Measurements from ENCODE around the gene CTF1. TPM values are rescaled to one million over a fixed set of nuclear protein-coding genes. Genes with fewer than 3 reads are reported as not detected.
A peak's percentile ranks its signal among the peaks of the same experiment; 100 is the strongest.

CTF1 gene
- polyA plus RNA-seq, 2 of the 4 experiments (the other 2 are of a cell fraction): 0.23 to 0.44 TPM

DNA sequence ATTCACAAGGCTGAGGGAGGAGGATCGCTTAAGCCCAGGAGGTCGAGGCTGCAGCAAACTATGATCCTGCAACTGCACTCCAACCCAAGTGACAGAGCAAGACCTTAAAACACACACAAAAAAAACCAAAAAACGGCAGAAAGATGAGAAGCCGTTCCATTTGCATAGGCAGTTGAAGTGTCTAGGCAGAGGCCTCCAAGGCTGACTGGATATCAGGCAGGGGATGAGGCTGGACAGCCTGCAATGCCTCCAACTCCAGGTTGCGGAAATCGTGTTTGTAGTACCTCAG is 25.0 kb downstream of the CTF1 start:
- Histone ChIP-seq H3K9me3 (no peaks in the 10 kb centered on the region), H3K4me1 (peaks cover 9% of the 10 kb centered on the region; the same call in 1 of the 3 replicates), H3K4me2 (peak overlapping the region; percentile 82), H3K27ac (peak overlapping the region in 1 of 2 experiments; percentile 99; a peak in 3 of 6 replicates), H3K4me3 (peak overlapping the region; percentile 87)
- TF ChIP-seq, protein P1, sequence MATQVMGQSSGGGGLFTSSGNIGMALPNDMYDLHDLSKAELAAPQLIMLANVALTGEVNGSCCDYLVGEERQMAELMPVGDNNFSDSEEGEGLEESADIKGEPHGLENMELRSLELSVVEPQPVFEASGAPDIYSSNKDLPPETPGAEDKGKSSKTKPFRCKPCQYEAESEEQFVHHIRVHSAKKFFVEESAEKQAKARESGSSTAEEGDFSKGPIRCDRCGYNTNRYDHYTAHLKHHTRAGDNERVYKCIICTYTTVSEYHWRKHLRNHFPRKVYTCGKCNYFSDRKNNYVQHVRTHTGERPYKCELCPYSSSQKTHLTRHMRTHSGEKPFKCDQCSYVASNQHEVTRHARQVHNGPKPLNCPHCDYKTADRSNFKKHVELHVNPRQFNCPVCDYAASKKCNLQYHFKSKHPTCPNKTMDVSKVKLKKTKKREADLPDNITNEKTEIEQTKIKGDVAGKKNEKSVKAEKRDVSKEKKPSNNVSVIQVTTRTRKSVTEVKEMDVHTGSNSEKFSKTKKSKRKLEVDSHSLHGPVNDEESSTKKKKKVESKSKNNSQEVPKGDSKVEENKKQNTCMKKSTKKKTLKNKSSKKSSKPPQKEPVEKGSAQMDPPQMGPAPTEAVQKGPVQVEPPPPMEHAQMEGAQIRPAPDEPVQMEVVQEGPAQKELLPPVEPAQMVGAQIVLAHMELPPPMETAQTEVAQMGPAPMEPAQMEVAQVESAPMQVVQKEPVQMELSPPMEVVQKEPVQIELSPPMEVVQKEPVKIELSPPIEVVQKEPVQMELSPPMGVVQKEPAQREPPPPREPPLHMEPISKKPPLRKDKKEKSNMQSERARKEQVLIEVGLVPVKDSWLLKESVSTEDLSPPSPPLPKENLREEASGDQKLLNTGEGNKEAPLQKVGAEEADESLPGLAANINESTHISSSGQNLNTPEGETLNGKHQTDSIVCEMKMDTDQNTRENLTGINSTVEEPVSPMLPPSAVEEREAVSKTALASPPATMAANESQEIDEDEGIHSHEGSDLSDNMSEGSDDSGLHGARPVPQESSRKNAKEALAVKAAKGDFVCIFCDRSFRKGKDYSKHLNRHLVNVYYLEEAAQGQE (IDR thresholded peaks at IDR 0.05): no peak
- TF ChIP-seq CHD4 (IDR thresholded peaks at IDR 0.05; ENCODE audit: borderline replicate concordance): no peak
- TF ChIP-seq TFCP2L1 (CRISPR knock-in tag; IDR thresholded peaks at IDR 0.05): no peak
- no peak for TF ChIP-seq GATA3 (IDR thresholded peaks at IDR 0.05; ENCODE audit: borderline replicate concordance)
- TF ChIP-seq RAD21 (conservative IDR thresholded peaks at IDR 0.05 in 1 of 2, IDR thresholded peaks at IDR 0.05 in 1 of 2): no peak
- TF ChIP-seq, protein P2, sequence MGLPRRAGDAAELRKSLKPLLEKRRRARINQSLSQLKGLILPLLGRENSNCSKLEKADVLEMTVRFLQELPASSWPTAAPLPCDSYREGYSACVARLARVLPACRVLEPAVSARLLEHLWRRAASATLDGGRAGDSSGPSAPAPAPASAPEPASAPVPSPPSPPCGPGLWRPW (IDR thresholded peaks at IDR 0.05): no peak
- TF ChIP-seq BHLHE40 (IDR thresholded peaks at IDR 0.05; ENCODE audit: low read depth, low read length): no peak
- DNase-seq (ENCODE audit: low read depth in 1 of 2, low spot score in 1 of 2): no peak
- no peak for ATAC-seq
- WGBS (ENCODE audit: missing lambda C conversion rate): 58% methylated on average over 6 of the region's 6 CpGs
- CTCF ChIA-PET: no interaction called here
- no peak for FAIRE-seq
- POLR2A ChIA-PET: no interaction called here

DNA sequence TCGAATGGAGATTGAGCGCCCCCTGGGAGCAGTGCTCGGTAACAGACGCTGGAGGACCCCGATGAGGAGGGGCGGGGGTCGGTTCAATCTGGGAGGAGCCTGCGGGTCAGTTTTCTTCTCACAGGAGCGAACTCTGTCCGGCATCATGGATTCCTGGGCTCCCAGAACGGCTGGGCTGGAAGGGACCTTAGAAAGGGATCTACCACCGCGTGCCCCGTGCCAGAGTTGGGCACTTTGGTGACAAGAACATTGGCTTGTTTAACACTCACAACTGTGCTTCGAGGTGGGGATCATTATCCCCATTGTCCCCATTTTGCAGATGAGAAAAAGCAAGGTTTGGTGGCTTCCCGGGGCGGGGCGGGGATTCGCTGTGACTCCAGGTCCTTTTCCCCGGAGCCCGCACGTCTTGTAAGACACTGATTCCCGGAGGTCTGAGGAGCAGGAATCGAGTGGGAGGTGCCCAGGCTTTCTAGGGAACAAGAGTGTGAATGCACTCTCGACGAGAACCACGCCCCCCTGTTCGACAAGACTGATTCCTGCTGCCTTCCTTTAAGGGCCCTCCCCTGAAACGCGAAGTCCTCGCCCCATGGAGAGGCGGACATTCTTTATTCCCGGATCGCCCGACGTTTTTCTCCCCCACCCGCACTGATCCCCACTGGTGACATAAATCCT is 25.5 kb downstream of the CTF1 start:
- no peak for FAIRE-seq
- POLR2A ChIA-PET: no interaction called here
- CTCF ChIA-PET: interaction anchor here (1.0 kb wide), 1 partner anchor 19 kb away, joined by 4 read pairs; no protein-coding TSS in a partner anchor
- Histone ChIP-seq H3K4me2 (peak overlapping the region; percentile 82), H3K27ac (peak overlapping the region; percentile 69 to 99), H3K4me1 (peaks cover 9% of the 10 kb centered on the region; the same call in 1 of the 3 replicates), H3K9me3 (no peaks in the 10 kb centered on the region), H3K4me3 (peak overlapping the region; percentile 87)
- peak; percentile 29 to 32 for ATAC-seq
- WGBS (ENCODE audit: missing lambda C conversion rate): 8% methylated on average over 34 of the region's 37 CpGs
- DNase-seq (ENCODE audit: low read depth in 1 of 2, low spot score in 1 of 2): peak; percentile 82 to 83
- peak; percentile 88; the same call in 1 of the 2 replicates for TF ChIP-seq CHD4 (IDR thresholded peaks at IDR 0.05; ENCODE audit: borderline replicate concordance)
- TF ChIP-seq ZFP36 (IDR thresholded peaks at IDR 0.05; ENCODE audit: borderline replicate concordance, partially characterized antibody): no peak
- TF ChIP-seq, protein P3, sequence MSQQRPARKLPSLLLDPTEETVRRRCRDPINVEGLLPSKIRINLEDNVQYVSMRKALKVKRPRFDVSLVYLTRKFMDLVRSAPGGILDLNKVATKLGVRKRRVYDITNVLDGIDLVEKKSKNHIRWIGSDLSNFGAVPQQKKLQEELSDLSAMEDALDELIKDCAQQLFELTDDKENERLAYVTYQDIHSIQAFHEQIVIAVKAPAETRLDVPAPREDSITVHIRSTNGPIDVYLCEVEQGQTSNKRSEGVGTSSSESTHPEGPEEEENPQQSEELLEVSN (IDR thresholded peaks at IDR 0.05; ENCODE audit: borderline replicate concordance, low read depth): peak; percentile 13; the same call in 1 of the 2 replicates
- TF ChIP-seq EP300 (IDR thresholded peaks at IDR 0.05): no peak
- no peak for TF ChIP-seq GATA3 (IDR thresholded peaks at IDR 0.05; ENCODE audit: borderline replicate concordance)
- peak; percentile 96 for TF ChIP-seq HDAC2 (IDR thresholded peaks at IDR 0.05)
- TF ChIP-seq, protein P4, sequence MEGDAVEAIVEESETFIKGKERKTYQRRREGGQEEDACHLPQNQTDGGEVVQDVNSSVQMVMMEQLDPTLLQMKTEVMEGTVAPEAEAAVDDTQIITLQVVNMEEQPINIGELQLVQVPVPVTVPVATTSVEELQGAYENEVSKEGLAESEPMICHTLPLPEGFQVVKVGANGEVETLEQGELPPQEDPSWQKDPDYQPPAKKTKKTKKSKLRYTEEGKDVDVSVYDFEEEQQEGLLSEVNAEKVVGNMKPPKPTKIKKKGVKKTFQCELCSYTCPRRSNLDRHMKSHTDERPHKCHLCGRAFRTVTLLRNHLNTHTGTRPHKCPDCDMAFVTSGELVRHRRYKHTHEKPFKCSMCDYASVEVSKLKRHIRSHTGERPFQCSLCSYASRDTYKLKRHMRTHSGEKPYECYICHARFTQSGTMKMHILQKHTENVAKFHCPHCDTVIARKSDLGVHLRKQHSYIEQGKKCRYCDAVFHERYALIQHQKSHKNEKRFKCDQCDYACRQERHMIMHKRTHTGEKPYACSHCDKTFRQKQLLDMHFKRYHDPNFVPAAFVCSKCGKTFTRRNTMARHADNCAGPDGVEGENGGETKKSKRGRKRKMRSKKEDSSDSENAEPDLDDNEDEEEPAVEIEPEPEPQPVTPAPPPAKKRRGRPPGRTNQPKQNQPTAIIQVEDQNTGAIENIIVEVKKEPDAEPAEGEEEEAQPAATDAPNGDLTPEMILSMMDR (IDR thresholded peaks at IDR 0.05): peak; percentile 62; the same call in 2 of the 3 replicates
- TF ChIP-seq, protein P5, sequence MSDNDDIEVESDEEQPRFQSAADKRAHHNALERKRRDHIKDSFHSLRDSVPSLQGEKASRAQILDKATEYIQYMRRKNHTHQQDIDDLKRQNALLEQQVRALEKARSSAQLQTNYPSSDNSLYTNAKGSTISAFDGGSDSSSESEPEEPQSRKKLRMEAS (IDR thresholded peaks at IDR 0.05): 0 out of 2 replicates have a peak, but pooled peaks have one; percentile 19
- TF ChIP-seq, protein P6, sequence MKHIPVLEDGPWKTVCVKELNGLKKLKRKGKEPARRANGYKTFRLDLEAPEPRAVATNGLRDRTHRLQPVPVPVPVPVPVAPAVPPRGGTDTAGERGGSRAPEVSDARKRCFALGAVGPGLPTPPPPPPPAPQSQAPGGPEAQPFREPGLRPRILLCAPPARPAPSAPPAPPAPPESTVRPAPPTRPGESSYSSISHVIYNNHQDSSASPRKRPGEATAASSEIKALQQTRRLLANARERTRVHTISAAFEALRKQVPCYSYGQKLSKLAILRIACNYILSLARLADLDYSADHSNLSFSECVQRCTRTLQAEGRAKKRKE (CRISPR knock-in tag; IDR thresholded peaks at IDR 0.05; ENCODE audit: low read depth): no peak
- no peak for TF ChIP-seq HOXB13 (CRISPR knock-in tag; IDR thresholded peaks at IDR 0.05; ENCODE audit: low read depth)
- no peak for TF ChIP-seq PHF8 (IDR thresholded peaks at IDR 0.05; ENCODE audit: borderline replicate concordance, low read depth)
- TF ChIP-seq RAD21 (conservative IDR thresholded peaks at IDR 0.05 in 1 of 2, IDR thresholded peaks at IDR 0.05 in 1 of 2): peak; percentile 64 to 75
- TF ChIP-seq, protein P7, sequence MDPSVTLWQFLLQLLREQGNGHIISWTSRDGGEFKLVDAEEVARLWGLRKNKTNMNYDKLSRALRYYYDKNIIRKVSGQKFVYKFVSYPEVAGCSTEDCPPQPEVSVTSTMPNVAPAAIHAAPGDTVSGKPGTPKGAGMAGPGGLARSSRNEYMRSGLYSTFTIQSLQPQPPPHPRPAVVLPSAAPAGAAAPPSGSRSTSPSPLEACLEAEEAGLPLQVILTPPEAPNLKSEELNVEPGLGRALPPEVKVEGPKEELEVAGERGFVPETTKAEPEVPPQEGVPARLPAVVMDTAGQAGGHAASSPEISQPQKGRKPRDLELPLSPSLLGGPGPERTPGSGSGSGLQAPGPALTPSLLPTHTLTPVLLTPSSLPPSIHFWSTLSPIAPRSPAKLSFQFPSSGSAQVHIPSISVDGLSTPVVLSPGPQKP (IDR thresholded peaks at IDR 0.05; ENCODE audit: low read depth, low read length): no peak
- no peak for TF ChIP-seq RARB (CRISPR knock-in tag; IDR thresholded peaks at IDR 0.05)
- no peak for TF ChIP-seq HOXB5 (CRISPR knock-in tag; IDR thresholded peaks at IDR 0.05)
- no peak for TF ChIP-seq ESRRA (IDR thresholded peaks at IDR 0.05; ENCODE audit: borderline replicate concordance, low read length)
- no peak for TF ChIP-seq JUNB (IDR thresholded peaks at IDR 0.05)
- TF ChIP-seq HEYL (CRISPR knock-in tag; IDR thresholded peaks at IDR 0.05): no peak
- no peak for TF ChIP-seq ZSCAN20 (CRISPR knock-in tag; IDR thresholded peaks at IDR 0.05)

All from A549 (cell line).